ENCODE data around the gene POM121.
"Not testable (repeated sequence)": the region's sequence is repeated elsewhere in the genome, so short reads cannot be mapped to it uniquely, and the experiment has no call there.

- not testable (repeated sequence) for TF ChIP-seq CTCF (conservative IDR thresholded peaks at IDR 0.05; ENCODE audit: low read depth, low read length); EZH2 (IDR thresholded peaks at IDR 0.05; ENCODE audit: borderline replicate concordance, low read depth, low read length, poor library complexity, severe bottlenecking)
Observed at GRCh38 chr7:72980382-72980781, 55.5 kb downstream of the POM121 start.

Measured in A673 (cell line).